Prostate gland (tissue), 2 donors: ENCODE data around the gene RTN1.

Source experiments
- CTCF ChIP-seq, 4 experiments: fragments of 200-600 bp in 2 of 4; fragments of 450-650 bp in 2 of 4; sonication (generic) in 2 of 4; IDR thresholded peaks; 1 replicate in 3 of 4; 2 replicates in 1 of 4; pipeline ENCODE4 v1.5.1; 2016 to 2019; ENCODE audit warnings: antibody characterized with exemption in 4 of 4, mild to moderate bottlenecking in 2 of 4, moderate library complexity in 2 of 4
- POLR2A ChIP-seq: fragments of 450-650 bp; IDR thresholded peaks from one replicate; pipeline ENCODE4 v1.6.1; 2016; ENCODE audit warnings: antibody characterized with exemption, mild to moderate bottlenecking

- no peak for TF ChIP-seq POLR2A
- no peak for TF ChIP-seq CTCF (IDR thresholded peaks at IDR 0.05)
Measured at GRCh38 chr14:59751578-59751977, 119.0 kb downstream of the RTN1 start.
